Neural progenitor cell (in vitro differentiated cells): ENCODE results near the gene ITGA1.

ENCODE experiments used
- CTCF ChIP-seq: fragments of 200-600 bp; sonication (generic); IDR thresholded peaks from 2 replicates; pipeline ENCODE4 v1.5.1; 2017; ENCODE audit warnings: antibody characterized with exemption, mild to moderate bottlenecking
- EZH2 ChIP-seq: fragments of 200-600 bp; sonication (generic); IDR thresholded peaks from 2 replicates; pipeline ENCODE4 v1.6.1; 2017; ENCODE audit warnings: antibody characterized with exemption, mild to moderate bottlenecking, moderate library complexity

GRCh38 chr5:52863715-52864290 is 76.1 kb downstream of the ITGA1 start:
- TF ChIP-seq CTCF (no peak), EZH2 (no peak)
